Spinal cord (tissue), 10 donors: ENCODE results near the gene MTX2. TPM values are rescaled to one million over a fixed set of nuclear protein-coding genes. Genes with fewer than 3 reads are reported as not detected.
A peak's percentile ranks its signal among the peaks of the same experiment; 100 is the strongest.

Source experiments
- DNase-seq, 6 donors: peaks; one replicate each; pipeline versions ENCODE4 v3.0.0 to v3.0.0-alpha.2; 2013 to 2015; ENCODE audit warnings: low spot score in 6 of 6, low read depth in 4 of 6
- H3K27ac ChIP-seq: one replicate; pipeline ENCODE4 v1.5.1; 2013; ENCODE audit warnings: low read depth, low read length, control low read depth
- H3K27me3 ChIP-seq: one replicate; pipeline ENCODE4 v1.6.1; 2013; ENCODE audit warnings: low read length; ENCODE audit not compliant: control insufficient read depth, insufficient read depth
- H3K36me3 ChIP-seq: one replicate; pipeline ENCODE4 v1.6.1; 2013; ENCODE audit warnings: low read length; ENCODE audit not compliant: control insufficient read depth, insufficient read depth
- H3K4me1 ChIP-seq: one replicate; pipeline ENCODE4 v1.6.1; 2013; ENCODE audit warnings: low read length; ENCODE audit not compliant: control insufficient read depth, insufficient read depth
- H3K4me3 ChIP-seq: one replicate; pipeline ENCODE4 v1.5.1; 2013; ENCODE audit warnings: low read depth, low read length, control low read depth
- H3K9me3 ChIP-seq: one replicate; pipeline ENCODE4 v1.6.1; 2013; ENCODE audit warnings: low read length; ENCODE audit not compliant: control insufficient read depth, insufficient read depth
- WGBS: methylation state at CpG from one replicate; pipeline ENCODE4 v1.1.5; 2013; ENCODE audit warnings: missing lambda C conversion rate; ENCODE audit not compliant: insufficient coverage; 5-methylcytosine and 5-hydroxymethylcytosine counted together
- polyA plus RNA-seq, 2 donors: library from polyadenylated mRNA; unstranded; fragments of 120-200 nt; gene quantifications; one replicate each; pipeline ENCODE4 v1.2.1, GENCODE V29; 2013; ENCODE audit not compliant: insufficient read length in 2 of 2
- total RNA-seq, 2 donors: library from RNA; depleted of rRNA in 1 of 2; stranded (reverse); fragments of 120-200 nt in 1 of 2; fragments of >200 nt in 1 of 2; gene quantifications; one replicate each; pipeline versions ENCODE4 v1.2.3 to v1.2.4, GENCODE V29; 2013 to 2014
- donor health status: healthy.

The MTX2 gene
- total and polyA plus RNA-seq, 4 donors: 34.1 to 102 (median 68.8) TPM

DNA sequence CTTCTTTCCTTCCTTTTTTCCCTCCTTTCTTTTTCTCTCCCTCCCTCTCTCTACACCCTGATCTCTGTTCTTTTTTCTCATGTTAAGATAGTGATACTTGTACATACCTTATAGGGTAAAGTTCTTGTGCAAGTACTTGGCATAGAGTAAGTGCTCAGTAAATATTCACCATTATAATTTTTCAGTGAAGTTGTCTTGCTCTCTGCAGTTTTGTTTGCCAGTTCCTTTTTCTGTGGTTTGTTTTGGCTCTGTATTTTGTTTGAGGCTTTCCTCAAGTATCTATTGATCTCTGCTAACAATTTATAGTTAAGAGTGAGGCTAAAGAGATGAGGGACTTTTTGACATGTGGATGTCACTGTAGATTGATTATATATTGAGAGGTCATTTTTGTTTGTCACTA, 48.0 kb downstream of the MTX2 start:
- H3K27me3 ChIP-seq: no peaks in the 10 kb centered on the region
- no peak overlapping the region for H3K4me3 ChIP-seq
- no peaks in the 10 kb centered on the region for H3K9me3 ChIP-seq
- H3K27ac ChIP-seq: no peak overlapping the region
- H3K4me1 ChIP-seq: no peaks in the 10 kb centered on the region
- no peak for DNase-seq
- peaks cover 3% of the 10 kb centered on the region for H3K36me3 ChIP-seq

DNA sequence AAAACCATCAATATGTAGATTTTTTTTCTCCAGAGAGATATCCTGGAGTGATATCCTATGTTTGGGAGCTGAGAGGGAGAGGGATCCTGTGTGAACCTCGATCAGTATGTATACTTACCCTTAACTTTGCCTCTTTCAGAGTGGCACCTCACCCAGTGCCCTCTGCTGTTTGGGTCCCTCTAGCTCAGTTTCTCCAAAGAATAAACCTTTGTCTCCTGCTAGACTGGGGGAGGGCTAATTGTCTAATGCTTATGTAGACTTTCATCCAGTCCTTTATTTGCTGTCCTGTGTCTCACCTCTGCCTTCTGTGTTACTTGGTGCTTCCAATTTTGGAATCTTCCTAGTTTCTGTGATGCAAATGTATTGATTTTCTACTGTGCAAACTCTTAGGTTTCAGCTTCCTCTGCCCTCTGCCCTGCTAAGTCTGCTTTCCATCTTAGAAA, 48.4 kb downstream of the MTX2 start:
- no peaks in the 10 kb centered on the region for H3K27me3 ChIP-seq
- H3K4me3 ChIP-seq: no peak overlapping the region
- no CpG with 5 or more reads among the region's 1 CpG for WGBS
- no peaks in the 10 kb centered on the region for H3K4me1 ChIP-seq
- H3K27ac ChIP-seq: no peak overlapping the region
- H3K36me3 ChIP-seq: peaks cover 3% of the 10 kb centered on the region
- no peak for DNase-seq
- no peaks in the 10 kb centered on the region for H3K9me3 ChIP-seq

DNA sequence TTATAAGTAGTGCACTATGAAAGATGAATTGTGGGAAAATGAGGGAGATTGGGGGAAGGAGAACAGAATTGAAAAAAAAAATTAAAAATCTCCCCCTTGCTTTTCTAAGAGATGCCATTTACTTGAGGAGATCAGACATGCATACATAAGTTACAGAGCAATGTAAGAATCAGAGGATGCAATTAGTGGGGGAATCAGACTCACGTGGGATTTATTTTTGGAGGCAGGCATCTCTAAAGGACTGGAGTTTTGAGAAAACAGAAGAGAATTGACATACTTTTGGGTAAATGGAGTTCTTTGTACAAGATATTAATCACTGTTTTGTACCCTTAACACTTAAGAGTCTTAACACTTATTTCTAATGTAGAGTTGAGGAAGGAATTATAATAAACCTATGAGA, 52.7 kb downstream of the MTX2 start:
- no CpG with 5 or more reads among the region's 1 CpG for WGBS
- Histone ChIP-seq H3K27me3 (no peaks in the 10 kb centered on the region), H3K27ac (no peak overlapping the region), H3K36me3 (no peaks in the 10 kb centered on the region), H3K4me3 (no peak overlapping the region), H3K4me1 (no peaks in the 10 kb centered on the region), H3K9me3 (no peaks in the 10 kb centered on the region)
- peak in 1 of 6 donors; percentile 3 for DNase-seq

DNA sequence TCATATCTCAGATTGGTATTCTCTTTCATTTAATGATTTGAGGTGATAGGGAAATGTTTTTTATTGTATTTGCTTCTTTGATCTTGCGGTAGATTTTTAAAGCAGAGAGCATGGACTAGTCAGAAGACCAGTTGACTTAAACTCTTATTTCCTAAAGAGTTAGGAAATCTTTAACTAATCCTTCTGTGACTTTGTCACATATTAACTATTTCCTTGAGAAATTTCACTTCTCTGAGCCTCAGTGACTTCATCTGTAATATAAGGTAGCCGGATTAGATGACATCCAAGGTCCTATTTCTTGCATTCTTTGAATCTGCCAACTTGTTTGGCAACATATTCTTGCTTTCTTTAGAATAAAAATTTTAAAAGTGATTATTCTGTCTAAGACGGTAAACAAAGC, 55.6 kb downstream of the MTX2 start:
- Histone ChIP-seq H3K36me3 (no peaks in the 10 kb centered on the region), H3K27ac (no peak overlapping the region), H3K4me1 (no peaks in the 10 kb centered on the region), H3K4me3 (no peak overlapping the region), H3K27me3 (no peaks in the 10 kb centered on the region), H3K9me3 (no peaks in the 10 kb centered on the region)
- no CpG with 5 or more reads among the region's 3 CpGs for WGBS
- DNase-seq: no peak

DNA sequence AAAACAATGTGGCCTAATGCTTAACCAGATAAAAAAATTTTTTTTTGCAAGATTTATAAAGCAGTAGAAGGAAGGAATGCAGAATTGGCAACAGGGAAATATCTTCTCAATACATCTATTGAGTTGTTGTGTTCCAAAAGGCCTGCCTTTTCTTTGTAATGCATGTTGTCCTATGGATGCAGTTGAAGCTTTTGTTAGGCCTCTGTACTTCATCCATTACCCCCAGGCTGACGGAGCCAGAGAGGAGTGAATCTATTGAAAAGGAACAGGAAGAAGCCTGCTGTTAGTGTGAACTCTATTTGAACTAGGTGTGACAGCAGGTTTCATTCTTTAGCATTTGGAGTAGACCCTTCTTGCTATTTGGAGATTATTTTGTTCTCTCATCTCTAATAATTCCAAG, 56.5 kb downstream of the MTX2 start:
- no peaks in the 10 kb centered on the region for H3K36me3 ChIP-seq
- H3K4me1 ChIP-seq: no peaks in the 10 kb centered on the region
- no peak overlapping the region for H3K4me3 ChIP-seq
- H3K27ac ChIP-seq: no peak overlapping the region
- no peaks in the 10 kb centered on the region for H3K27me3 ChIP-seq
- no peaks in the 10 kb centered on the region for H3K9me3 ChIP-seq
- DNase-seq: peak in 4 of 6 donors; percentile 3 to 76 (median 6)
- WGBS: no CpG with 5 or more reads among the region's 1 CpG

DNA sequence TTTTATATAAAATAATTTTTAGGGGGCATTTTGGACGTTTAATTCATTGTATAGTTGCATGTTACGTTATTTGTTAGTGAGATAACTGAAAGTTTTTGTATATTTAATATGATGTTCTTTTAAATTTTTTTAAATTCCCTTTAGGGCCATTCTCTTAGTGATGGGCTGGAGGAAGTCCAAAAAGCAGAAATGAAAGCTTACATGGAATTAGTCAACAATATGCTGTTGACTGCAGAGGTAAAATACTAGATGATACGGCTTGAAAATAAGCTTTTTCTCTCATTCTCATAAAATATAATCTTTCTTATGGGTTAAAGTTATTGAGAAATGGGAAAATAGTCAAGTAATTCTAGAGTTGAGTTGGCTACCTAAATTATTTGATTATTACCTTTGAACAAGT, 58.9 kb downstream of the MTX2 start:
- H3K36me3 ChIP-seq: no peaks in the 10 kb centered on the region
- no CpG with 5 or more reads among the region's 3 CpGs for WGBS
- H3K9me3 ChIP-seq: no peaks in the 10 kb centered on the region
- no peak overlapping the region for H3K27ac ChIP-seq
- no peak overlapping the region for H3K4me3 ChIP-seq
- peak in 1 of 6 donors; percentile 24 for DNase-seq
- no peaks in the 10 kb centered on the region for H3K4me1 ChIP-seq
- H3K27me3 ChIP-seq: no peaks in the 10 kb centered on the region

DNA sequence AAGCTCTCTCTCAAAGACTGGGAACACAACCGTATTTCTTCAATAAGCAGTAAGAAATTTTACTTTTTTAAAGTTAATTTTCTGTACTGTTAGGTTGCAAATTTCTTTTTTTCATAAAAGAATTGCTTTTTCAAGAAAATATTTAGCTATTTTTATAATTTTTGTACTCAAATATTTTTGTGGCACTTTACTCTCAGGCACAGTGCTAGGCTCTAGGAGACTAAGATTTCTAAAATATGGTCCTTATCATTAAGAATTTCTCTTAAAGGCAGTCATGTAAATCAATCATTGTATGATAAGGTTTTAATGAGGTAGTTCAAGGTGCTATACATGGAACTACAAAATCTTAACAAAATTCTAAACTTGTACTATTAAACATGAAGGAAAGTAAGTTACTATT, 61.4 kb downstream of the MTX2 start:
- H3K9me3 ChIP-seq: no peaks in the 10 kb centered on the region
- no peaks in the 10 kb centered on the region for H3K36me3 ChIP-seq
- H3K4me1 ChIP-seq: no peaks in the 10 kb centered on the region
- whole genome bisulfite sequencing: no CpG with 5 or more reads among the region's 1 CpG
- H3K27ac ChIP-seq: no peak overlapping the region
- no peaks in the 10 kb centered on the region for H3K27me3 ChIP-seq
- H3K4me3 ChIP-seq: no peak overlapping the region
- DNase-seq: no peak

DNA sequence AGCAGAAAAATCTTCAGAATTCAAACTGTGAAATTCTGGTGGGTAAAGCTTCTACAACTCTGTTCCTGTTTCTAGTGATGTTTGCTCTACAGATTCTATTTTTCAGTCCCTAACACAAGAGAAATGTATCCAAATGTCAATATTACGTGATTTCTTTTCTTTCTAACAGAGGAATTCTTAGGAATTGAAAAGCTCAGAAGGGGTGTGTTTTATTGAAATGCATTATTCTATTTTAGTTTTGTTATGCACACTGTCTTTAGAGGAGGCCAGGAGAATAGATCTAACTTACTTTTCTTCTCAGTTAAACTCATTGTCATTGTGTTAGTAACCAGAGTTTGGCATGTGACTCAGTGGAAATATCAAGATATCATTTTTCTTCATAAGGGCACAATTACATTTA, 62.4 kb downstream of the MTX2 start:
- no CpG with 5 or more reads among the region's 1 CpG for WGBS
- Histone ChIP-seq H3K9me3 (no peaks in the 10 kb centered on the region), H3K4me3 (no peak overlapping the region), H3K27ac (no peak overlapping the region), H3K27me3 (no peaks in the 10 kb centered on the region), H3K4me1 (no peaks in the 10 kb centered on the region), H3K36me3 (no peaks in the 10 kb centered on the region)
- DNase-seq: no peak

DNA sequence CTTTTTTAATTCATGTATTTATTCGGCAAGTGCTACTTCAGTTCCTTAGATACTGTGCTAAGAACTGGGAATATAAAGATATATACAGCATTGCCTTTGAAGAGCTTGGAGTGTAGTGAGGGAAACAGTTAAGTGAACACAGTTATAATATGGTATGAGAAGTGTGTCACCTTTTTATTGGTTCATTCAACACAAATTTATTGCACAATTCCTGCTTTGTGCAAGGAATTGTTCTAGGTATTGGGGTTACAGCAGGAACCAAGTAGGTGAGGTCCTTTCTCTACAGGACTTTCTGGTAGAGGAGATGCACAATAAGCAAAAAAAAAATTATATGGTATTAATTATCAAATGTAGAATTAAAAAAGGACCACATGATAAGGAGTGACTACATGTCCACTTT, 65.5 kb downstream of the MTX2 start:
- no peak overlapping the region for H3K4me3 ChIP-seq
- no peak for DNase-seq
- no peak overlapping the region for H3K27ac ChIP-seq
- H3K36me3 ChIP-seq: no peaks in the 10 kb centered on the region
- no peaks in the 10 kb centered on the region for H3K9me3 ChIP-seq
- H3K4me1 ChIP-seq: no peaks in the 10 kb centered on the region
- no peaks in the 10 kb centered on the region for H3K27me3 ChIP-seq
- WGBS: no CpG with 5 or more reads among the region's 1 CpG

DNA sequence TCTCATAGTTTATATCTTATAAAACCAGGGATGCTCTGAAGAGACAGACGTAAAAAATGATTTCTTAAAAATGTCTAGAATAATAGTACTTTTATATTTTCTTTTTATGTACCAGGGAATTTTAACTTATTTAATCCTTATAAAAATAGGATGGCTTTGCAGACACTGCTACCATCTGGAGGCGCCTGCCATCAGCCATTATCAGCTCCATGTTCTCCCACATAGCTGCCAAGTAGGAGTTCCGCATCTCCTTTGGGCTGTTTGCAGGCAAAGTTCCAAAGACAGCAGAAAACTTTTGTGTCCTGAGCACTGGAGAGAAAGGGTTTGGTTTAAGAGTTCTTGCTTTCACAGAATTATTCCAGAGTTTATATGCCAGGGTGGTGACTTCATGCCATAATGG, 69.2 kb downstream of the MTX2 start:
- Histone ChIP-seq H3K27ac (no peak overlapping the region), H3K4me3 (no peak overlapping the region), H3K27me3 (no peaks in the 10 kb centered on the region), H3K36me3 (no peaks in the 10 kb centered on the region), H3K9me3 (no peaks in the 10 kb centered on the region), H3K4me1 (no peaks in the 10 kb centered on the region)
- 100% methylated on average over 2 of the region's 3 CpGs for WGBS
- DNase-seq: peak in 1 of 6 donors; percentile 4
